Fibroblast of skin of right biceps (primary cell): ENCODE results near the gene ARMH3.
"Not testable (repeated sequence)": the region's sequence is repeated elsewhere in the genome, so short reads cannot be mapped to it uniquely, and the experiment has no call there.

Source experiments
- DNase-seq: peaks from one replicate; pipeline ENCODE4 v3.0.0-alpha.2; 2013

The ARMH3 gene

DNA sequence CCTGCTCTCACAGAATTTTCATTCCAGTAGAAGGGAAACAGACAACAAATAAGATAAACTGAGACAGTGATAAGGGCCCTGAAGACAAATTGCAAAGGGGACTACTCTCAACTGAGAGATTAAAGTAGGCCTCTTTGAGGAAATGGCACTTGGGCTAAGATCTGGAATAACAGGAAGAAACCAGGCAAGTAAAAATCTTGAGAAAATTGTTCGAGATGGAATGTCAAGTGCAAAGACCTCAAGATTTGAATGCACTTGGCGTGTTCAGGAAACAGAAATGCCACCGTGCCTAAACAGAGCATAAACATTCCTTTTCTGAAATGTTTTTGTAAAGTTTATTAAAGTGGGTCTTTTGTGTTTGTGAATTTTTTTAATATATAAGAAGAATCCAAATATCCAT, 10.7 kb downstream of the ARMH3 start:
- DNase-seq = no peak

- no peak for DNase-seq
Observed at GRCh38 chr10:102040305-102041050, 15.5 kb downstream of the ARMH3 start.

GRCh38 chr10:102038410-102038809, 17.6 kb downstream of the ARMH3 start:
- DNase-seq = no peak

DNA sequence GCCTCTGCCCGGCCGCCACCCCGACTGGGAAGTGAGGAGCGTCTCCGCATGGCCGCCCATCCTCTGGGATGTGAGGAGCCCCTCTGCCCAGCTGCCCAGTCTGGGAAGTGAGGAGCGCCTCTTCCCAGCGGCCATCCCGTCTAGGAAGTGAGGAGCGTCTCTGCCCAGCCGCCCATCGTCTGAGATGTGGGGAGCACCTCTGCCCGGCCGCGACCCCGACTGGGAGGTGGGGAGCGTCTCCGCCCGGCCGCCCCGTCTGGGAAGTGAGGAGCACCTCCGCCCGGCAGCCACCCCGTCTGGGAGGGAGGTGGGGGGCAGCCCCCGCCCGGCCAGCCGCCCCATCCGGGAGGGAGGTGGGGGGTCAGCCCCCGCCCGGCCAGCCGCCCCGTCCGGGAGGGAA, 20.2 kb downstream of the ARMH3 start:
- not testable (repeated sequence) for DNase-seq

DNA sequence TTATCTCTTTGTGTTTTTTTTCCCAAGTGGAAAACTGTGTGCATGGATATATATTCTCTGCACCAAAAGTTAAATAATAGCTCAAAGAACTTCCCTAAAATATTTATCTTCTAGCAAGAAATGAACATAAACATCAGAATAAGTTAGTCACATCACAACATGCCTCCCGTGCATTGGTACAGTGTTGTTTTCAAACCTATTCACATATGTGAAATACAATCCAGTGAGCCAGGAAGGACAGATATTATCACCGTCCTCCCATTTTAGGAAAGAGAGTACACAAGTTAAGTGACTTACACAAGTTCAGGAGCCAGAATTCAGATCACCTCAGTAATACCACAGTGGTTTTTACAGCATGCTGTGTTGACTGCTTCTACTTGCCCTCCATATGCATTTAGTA, 22.2 kb downstream of the ARMH3 start:
- DNase-seq = no peak

DNA sequence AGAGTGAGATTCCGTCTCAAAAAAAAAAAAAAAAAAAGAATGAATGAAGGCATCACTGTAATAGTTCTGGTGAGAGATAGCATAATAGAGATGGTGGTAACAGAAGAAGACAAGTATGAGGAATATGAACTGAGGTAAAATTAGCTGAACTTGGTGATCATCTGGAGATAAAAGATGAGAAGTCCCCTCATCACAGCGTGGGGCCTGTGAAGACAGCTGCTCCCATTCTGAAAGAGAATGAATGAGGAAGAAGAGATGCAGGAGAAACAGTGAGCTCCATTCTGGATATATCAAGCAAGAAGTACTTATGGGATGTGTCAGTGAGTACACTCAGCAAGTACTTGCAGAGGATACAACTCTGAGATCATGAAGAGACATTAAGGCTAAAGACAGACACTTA, 28.7 kb downstream of the ARMH3 start:
- no peak for DNase-seq

- no peak for DNase-seq
Observed at GRCh38 chr10:102024799-102025198, 31.2 kb downstream of the ARMH3 start.

GRCh38 chr10:102020938-102021337, 35.0 kb downstream of the ARMH3 start:
- no peak for DNase-seq

DNA sequence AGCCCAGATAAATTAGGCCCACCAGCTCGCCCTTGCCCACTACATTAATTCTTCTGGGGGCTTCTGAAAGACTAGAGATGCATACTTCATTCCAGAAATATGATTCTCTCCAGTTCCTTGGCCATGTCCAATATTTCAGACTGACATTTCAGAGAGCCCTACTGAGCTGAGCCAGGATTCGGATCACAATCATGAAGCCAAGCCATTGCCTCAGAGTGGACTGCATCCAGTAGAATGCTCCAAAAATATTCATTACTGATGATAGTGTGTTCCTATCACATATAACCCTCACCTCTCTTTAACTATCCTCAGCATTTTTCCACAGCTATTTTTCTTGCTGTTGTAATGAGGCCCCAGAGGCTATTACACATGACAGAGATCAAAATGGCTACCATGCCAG, 38.7 kb downstream of the ARMH3 start:
- DNase-seq = no peak

DNA sequence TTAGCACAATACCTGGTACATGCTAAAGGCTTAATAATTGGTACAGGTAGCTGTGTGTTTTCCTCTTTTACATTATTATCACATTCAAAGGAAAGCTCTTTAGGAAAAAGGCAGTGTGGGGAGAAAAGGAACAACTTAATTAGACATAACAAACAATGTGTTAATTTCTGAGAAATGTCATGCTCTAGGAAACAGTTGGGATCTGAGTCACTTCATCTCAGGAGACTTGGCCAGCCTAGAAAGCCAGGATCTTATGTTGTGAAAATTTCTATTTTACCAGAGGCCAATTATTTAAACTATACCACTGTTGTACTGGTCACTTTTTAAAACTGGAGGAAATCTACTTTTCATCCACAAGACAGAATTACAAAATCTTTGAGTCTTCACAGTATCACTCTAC, 39.6 kb downstream of the ARMH3 start:
- no peak for DNase-seq

- DNase-seq = no peak
Observed at GRCh38 chr10:102010961-102011360, 45.0 kb downstream of the ARMH3 start.

DNA sequence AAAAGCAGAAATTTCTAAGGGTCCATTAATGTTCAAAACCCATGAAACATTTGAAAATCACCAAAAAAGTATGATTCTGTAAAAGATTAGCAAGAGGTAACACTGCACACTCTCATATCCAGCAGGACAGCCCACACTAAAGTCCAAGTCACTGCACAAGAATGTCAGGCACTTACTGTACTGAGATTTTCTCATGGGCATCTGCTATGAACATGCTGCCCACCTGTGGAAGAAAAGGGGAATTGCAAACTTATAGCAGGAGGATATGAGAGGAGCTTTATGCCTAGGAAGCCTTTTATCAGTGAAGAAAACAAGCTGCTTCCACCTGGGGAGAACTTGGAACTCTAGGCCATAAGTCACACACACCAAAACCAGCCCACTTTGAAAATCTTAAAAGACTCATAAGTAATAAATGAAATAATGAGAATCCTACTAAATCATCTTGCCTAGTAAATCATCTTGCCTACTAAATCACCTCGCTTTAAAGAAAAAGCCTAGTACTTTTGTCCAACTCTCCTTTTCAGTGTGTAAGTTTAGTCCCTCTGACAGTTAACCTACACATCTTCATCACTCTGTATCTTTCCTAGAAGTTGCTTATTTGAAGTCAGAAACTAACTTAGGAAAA, 46.1 kb downstream of the ARMH3 start:
- peak; percentile 90 for DNase-seq

DNA sequence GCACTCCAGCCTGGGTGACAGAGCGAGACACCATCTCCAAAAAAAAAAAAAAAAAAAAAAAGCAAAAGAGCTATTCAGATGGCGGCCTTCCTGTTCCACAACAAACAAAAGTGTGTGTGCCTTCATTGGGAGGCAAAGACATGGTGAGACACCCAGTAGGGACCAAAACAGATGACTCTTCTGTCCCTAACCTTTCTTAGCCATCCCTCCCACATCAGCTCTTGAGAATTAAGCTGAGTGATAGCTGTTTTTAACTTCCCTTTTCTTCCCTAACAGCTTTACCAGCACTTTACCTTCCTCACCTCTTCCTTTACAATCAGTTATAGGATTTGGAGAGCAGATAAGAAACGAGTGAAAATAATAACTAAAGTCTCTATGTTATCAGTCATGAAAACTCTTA, 48.2 kb downstream of the ARMH3 start:
- no peak for DNase-seq

DNA sequence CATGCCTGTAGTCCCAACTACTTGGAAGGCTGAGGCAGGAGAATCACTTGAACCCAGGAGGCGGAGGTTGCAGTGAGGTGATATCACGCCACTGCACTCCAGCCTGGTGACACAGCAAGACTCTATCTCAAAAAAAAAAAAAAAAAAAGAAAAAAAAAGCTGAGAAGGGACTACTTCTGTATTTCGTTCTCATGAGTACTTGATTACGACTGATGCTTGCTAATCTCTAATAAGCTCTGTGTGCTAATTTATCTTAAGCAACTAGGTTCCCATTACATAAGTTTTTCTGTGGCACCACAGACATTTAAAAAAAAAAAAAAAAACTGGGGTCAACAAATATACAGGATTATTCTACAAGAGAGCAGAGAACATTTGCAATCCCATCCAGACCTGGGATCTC, 48.9 kb downstream of the ARMH3 start:
- not testable (repeated sequence) for DNase-seq

DNA sequence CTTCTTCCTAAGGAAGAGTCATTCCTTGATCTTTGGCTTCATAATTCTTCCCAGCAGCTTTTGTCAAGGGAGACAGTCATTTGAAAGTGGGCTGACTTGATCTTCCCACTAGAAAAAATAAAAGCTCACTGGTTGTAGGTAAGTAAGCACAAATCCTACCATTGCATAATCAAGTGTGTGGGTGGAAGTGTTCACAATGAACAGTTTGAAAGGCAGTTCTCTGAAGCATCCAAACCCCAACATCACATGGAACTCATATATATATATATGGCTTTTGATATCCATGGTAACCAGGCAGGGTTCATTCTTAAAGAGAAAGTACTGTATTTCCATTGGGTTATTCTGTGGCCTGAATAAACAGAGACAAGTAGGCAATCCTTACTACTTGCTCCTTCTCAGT, 51.6 kb downstream of the ARMH3 start:
- DNase-seq = peak; percentile 10

DNA sequence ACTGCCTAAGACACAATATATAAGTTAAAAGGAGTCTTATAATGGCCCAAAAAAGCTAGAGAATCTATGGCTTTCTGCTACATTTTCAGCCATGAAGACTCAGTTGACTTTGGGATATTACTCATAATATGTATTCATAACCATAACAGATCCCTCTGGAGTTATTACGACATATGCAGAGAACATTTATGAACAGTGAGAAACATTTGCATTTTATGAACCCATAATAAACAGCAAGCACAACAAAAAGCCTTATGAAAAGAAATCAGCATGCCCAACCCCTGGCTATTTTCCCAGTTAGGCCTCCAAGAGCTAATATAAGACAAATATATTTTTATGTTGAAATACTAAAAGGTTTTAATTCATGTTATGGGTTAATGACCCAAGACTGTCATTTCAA, 52.4 kb downstream of the ARMH3 start:
- DNase-seq = peak; percentile 12

DNA sequence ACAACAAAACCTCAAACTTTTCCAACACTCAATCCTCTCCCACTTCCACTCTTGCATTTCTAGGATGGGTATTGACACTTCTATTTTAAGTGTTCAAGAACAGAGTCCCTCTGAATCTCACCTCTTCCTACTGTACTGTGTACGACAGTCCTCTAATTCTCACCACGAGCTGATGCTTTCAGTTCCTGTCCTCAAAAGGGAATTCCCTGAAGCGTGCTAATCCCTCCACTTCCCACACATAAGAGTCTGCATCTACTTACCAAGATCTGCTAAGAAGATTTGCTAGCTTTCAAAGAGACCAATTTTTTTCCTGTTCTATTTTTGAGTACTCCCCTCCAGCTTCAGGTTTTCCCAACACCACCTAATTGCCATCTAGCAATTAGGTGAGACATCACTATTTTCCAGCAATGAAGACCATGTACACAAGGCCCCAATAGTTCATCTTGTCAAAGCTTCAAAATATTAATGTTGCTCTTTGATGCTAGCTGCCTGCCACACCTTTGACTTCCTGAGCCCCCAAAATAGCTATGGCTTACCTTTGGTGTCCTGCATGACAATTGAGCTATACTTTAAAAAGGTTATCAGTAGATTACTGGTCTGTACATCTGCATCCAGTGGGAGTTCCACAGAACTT, 54.4 kb downstream of the ARMH3 start:
- DNase-seq = no peak

DNA sequence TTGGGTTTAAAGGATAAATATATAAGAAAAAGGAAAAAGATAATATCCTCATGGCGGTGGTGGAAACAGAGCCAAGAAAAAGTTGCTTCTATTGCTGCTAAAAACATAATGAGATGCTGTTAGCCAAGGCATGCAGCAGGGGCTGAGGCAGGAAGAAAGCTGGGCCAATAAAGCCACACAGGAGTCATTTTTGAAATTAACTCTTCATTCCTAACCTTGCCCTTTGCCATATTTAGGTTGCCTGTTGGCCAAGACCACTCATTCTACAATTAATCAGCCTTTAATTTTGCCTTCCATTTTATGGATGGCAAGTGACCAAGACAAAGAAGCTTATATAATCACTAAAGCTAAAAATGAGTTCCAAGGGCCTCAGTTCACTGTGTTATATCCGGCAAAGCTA, 58.2 kb downstream of the ARMH3 start:
- DNase-seq = no peak

GRCh38 chr10:101995451-101996063, 60.4 kb downstream of the ARMH3 start:
- peak; percentile 41 for DNase-seq

GRCh38 chr10:101993651-101994200, 62.2 kb downstream of the ARMH3 start:
- no peak for DNase-seq

- no peak for DNase-seq
Observed at GRCh38 chr10:101993221-101993620, 62.8 kb downstream of the ARMH3 start.

GRCh38 chr10:101987136-101987535, 68.8 kb downstream of the ARMH3 start:
- no peak for DNase-seq

GRCh38 chr10:101986624-101986971, 69.4 kb downstream of the ARMH3 start:
- no peak for DNase-seq

- not testable (repeated sequence) for DNase-seq
Observed at GRCh38 chr10:101980677-101981076, 75.3 kb downstream of the ARMH3 start.
